ENCODE results near the gene GCAT.

DNA sequence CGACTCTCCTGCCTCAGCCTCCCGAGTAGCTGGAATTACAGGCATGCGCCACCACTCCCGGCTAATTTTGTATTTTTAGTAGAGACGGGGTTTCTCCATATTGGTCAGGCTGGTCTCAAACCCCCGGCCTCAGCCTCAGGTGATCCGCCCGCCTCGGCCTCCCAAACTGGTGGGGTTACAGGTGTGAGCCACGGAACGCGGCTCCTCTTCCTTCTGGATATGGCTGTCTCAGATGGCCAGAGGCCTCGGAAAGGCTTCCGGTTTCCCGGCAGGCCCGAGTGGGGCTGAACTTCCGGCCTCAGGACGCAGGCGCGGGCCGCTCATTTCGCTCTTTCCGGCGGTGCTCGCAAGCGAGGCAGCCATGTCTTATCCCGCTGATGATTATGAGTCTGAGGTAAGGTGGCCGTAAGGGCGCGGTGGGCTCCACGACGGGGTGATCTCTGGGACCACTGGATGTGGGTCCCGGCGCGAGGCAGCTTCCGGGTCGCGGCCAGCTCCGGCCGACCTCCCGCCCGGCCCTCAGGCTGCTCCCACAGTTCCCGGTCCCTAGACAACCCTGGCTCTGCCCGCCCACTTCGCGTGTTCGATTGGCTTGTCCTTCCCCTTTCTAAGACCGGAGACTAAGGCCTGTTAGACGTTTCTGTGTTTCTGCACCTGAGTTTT, 41.5 kb downstream of the GCAT start, which contains the start of gene EIF3L:
- TF ChIP-seq, protein P1, sequence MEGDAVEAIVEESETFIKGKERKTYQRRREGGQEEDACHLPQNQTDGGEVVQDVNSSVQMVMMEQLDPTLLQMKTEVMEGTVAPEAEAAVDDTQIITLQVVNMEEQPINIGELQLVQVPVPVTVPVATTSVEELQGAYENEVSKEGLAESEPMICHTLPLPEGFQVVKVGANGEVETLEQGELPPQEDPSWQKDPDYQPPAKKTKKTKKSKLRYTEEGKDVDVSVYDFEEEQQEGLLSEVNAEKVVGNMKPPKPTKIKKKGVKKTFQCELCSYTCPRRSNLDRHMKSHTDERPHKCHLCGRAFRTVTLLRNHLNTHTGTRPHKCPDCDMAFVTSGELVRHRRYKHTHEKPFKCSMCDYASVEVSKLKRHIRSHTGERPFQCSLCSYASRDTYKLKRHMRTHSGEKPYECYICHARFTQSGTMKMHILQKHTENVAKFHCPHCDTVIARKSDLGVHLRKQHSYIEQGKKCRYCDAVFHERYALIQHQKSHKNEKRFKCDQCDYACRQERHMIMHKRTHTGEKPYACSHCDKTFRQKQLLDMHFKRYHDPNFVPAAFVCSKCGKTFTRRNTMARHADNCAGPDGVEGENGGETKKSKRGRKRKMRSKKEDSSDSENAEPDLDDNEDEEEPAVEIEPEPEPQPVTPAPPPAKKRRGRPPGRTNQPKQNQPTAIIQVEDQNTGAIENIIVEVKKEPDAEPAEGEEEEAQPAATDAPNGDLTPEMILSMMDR (IDR thresholded peaks at IDR 0.05) = peak in 2 of 5 experiments; percentile 27 to 39
- peak; percentile 69 to 87 for TF ChIP-seq POLR2A (IDR thresholded peaks at IDR 0.05)
